AG09319 (cell line): ENCODE results near the gene FFAR3.

Source experiments
- DNase-seq: peaks from one replicate; pipeline ENCODE4 v3.0.0-alpha.2; 2010; ENCODE audit warnings: low read depth; ENCODE audit errors: extremely low read depth
- TF ChIP-seq, protein P1 (sequence below): IDR thresholded peaks from 2 replicates; pipeline ENCODE4 v1.5.1; 2011; ENCODE audit warnings: low read depth, mild to moderate bottlenecking, inconsistent platforms, low read length, moderate library complexity

The FFAR3 gene

DNA sequence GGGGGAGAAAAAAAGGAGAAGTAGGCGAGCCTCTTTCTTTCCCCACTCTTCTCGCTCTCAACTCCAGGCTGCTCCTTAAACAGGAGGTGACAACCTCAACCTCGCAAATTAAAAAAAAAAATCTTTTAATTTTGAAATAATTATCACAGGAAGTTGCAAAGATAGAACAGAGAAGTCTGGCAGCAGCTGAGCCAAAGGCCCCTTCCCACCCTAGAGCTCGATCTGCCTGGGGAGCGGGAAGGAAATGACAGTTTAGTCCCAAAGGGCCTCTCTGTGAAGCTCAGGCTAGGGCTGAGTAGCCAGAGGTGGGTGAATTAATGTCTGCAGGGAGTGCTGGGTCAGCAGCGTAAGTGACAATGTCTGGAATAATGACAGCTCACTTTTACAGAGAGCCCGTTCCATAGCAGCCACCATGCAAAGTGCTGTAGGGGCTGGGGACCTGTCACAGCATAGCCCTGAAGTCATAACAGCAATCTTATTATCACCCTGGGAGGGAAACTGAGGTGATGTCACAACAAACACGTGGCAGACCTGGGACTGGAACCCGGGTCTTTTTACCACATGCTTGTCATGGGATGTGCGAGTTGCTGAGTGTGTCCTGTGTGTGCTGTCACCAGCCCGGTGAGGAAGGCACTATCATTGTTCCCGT is 38.1 kb upstream of the FFAR3 start:
- DNase-seq, result no peak

DNA sequence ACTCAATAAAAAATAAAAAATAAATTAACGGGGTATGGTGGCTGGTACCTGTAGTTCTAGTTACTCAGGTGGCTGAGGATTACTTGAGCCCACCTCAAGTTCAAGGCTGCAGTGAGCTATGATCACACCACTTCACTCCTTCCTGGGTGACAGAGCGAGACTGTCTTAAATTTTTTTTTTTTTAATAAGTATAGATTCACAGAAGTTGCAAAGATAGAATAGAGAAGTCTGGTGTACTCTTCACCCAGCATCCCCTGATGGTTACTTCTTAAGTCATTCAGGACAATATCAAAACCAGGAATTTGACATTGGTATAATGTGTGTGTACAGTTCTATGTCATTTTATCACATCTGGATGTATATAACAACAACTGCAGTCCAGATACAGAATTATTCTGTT is 37.0 kb upstream of the FFAR3 start:
- no peak for DNase-seq
- TF ChIP-seq, protein P1, sequence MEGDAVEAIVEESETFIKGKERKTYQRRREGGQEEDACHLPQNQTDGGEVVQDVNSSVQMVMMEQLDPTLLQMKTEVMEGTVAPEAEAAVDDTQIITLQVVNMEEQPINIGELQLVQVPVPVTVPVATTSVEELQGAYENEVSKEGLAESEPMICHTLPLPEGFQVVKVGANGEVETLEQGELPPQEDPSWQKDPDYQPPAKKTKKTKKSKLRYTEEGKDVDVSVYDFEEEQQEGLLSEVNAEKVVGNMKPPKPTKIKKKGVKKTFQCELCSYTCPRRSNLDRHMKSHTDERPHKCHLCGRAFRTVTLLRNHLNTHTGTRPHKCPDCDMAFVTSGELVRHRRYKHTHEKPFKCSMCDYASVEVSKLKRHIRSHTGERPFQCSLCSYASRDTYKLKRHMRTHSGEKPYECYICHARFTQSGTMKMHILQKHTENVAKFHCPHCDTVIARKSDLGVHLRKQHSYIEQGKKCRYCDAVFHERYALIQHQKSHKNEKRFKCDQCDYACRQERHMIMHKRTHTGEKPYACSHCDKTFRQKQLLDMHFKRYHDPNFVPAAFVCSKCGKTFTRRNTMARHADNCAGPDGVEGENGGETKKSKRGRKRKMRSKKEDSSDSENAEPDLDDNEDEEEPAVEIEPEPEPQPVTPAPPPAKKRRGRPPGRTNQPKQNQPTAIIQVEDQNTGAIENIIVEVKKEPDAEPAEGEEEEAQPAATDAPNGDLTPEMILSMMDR, result no peak

More for the DNA sequence above, 38.1 kb upstream of the FFAR3 start:
- TF ChIP-seq, protein P1, result no peak

DNA sequence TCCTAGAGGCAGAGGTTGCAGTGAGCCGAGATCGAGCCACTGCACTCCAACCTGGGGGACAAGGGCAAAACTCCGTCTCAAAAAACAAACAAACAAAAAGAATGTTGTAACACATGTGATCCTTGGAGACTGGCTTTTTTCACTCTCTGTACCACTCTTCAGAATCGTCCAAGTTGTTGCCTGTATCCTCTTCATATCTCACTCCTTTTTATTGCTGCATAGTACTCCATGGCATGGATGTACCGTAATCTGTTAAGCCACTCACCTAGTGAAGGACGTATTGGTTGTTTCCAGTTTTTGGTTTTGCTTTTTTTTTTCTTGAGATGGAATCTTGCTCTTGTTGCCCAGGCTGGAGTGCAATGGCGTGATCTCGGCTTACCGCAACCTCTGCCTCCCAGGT is 36.2 kb upstream of the FFAR3 start:
- TF ChIP-seq, protein P1, result no peak

DNA sequence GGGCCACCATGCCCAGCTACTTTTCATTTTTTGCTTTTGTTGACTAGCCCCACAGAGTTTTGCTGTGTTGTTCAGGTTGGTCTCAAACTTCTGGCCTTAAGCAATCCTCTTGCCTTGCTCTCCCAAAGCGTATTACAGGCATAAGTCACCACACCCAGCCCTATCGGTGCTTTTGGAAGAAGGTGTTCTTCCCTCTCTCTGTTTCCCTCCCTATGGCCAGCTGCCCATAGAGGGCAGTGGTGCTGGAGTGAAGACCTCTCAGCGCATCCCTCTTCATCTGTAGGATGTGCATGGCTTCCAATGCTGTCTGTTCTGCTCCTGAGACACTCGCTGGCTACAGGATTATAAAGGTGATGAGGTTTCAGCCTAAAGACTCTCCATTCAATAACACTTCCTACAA is 30.6 kb upstream of the FFAR3 start:
- no peak for DNase-seq
- TF ChIP-seq, protein P1, result no peak

More for the DNA sequence above, 36.2 kb upstream of the FFAR3 start:
- no peak for DNase-seq

DNA sequence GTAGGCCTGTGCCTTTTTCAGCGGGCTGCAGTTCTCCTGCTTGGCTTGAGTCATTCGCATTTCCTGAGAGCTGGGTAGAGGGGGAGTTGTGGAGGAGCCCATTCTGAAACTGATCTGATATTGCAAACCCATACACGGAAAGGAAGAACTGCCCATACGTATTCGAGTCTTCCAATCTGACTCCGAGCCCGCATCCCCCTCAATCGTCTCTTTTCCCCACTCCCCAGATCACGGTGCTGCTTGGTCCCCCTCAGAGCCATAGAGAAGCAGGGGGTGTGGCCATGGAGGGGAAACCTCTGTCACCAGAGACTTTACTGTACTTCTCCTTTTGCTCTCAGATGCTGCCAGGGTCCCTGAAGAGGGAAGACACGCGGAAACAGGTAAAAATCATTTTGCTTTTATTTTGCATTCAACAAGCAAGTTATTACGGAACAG is 29.4 kb upstream of the FFAR3 start, which contains the start of gene CD22:
TSS of gene CD22 (plus strand) at position 337 of the 435 bp plus-strand sequence. CDS start 2,854 bp downstream, outside the sequence.
- TF ChIP-seq, protein P1, result no peak
- DNase-seq, result no peak

DNA sequence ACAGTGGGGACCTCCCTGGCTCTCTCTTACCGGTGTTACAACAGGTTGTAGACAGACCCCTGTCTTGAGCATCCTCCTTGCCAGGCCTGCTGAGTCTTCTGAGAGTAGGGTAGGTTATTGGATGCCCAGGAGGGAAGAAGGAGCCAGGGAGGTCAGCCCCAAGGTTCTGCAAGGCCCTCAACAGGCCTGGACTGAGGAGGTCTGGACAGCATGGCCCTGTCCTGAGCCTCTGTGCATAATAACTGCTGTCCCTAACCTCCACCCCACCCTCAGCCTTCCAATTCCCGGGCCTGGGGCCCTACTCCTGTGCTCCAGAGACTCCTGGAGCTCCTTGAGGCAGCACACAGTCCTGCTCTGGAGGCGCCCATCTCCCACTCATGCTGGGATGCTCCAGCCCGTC is 28.9 kb upstream of the FFAR3 start:
- no peak for DNase-seq
- TF ChIP-seq, protein P1, result no peak

DNA sequence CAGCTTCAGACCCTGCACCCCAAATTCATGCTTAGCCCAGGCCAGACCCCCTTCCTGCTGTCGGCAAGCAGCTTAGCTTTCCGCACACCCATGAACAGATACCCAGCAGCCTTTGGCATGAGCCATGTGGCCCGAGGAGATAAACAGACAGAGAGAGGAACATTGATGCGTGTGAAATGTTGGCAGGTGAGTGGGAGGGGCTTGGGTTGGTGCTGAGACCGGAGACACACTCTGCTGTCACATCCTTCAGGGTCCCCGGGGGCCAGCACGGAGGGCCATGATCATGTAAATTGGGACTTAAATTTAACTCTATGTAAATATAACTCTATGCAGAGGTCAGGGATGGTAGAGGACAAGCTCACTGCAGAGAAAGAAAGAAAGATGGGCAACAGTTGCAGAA is 27.8 kb upstream of the FFAR3 start:
- TF ChIP-seq, protein P1, result no peak
- DNase-seq, result no peak
